HG03575 (cell line): ENCODE results near the gene CNNM1.

Experiments used
- ATAC-seq: cut with Tn5 transposase; IDR thresholded peaks from one replicate; pipeline ENCODE4 v1.9.1; 2021; ENCODE audit not compliant: unreplicated experiment, insufficient number of reproducible peaks, low FRiP score; ENCODE audit errors: extremely low read depth

CNNM1 gene

GRCh38 chr10:99366666-99367065 lies 37.5 kb downstream of the CNNM1 start:
- ATAC-seq = no peak

- no peak for ATAC-seq
These were observed 39.5 kb downstream of the CNNM1 start for GRCh38 chr10:99368646-99369045.

- ATAC-seq = no peak
These were observed 40.0 kb downstream of the CNNM1 start for GRCh38 chr10:99369126-99369525.

GRCh38 chr10:99369551-99369950 lies 40.4 kb downstream of the CNNM1 start:
- ATAC-seq = no peak

- ATAC-seq = no peak
These were observed 41.8 kb downstream of the CNNM1 start for GRCh38 chr10:99370993-99371392.

GRCh38 chr10:99372546-99373271 lies 43.6 kb downstream of the CNNM1 start:
- no peak for ATAC-seq

GRCh38 chr10:99374526-99374925 lies 45.4 kb downstream of the CNNM1 start:
- ATAC-seq = no peak

GRCh38 chr10:99374972-99375371 lies 45.8 kb downstream of the CNNM1 start:
- ATAC-seq = no peak

- ATAC-seq = no peak
These were observed 46.3 kb downstream of the CNNM1 start for GRCh38 chr10:99375426-99375825.

- ATAC-seq = no peak
These were observed 53.0 kb downstream of the CNNM1 start for GRCh38 chr10:99382176-99382575.

- ATAC-seq = no peak
These were observed 57.9 kb downstream of the CNNM1 start for GRCh38 chr10:99387071-99387470.

- no peak for ATAC-seq
These were observed 58.4 kb downstream of the CNNM1 start for GRCh38 chr10:99387541-99387940.

- ATAC-seq = no peak
These were observed 60.7 kb downstream of the CNNM1 start for GRCh38 chr10:99389729-99390480.

GRCh38 chr10:99391346-99391745 lies 62.2 kb downstream of the CNNM1 start:
- no peak for ATAC-seq

- no peak for ATAC-seq
These were observed 63.9 kb downstream of the CNNM1 start for GRCh38 chr10:99393036-99393435.

- no peak for ATAC-seq
These were observed 64.5 kb downstream of the CNNM1 start for GRCh38 chr10:99393683-99394082.

- ATAC-seq = no peak
These were observed 65.1 kb downstream of the CNNM1 start for GRCh38 chr10:99394256-99394655.

GRCh38 chr10:99394761-99395386 lies 65.7 kb downstream of the CNNM1 start:
- ATAC-seq = no peak

GRCh38 chr10:99395750-99396445 lies 66.7 kb downstream of the CNNM1 start:
- no peak for ATAC-seq

GRCh38 chr10:99396471-99396870 lies 67.3 kb downstream of the CNNM1 start:
- ATAC-seq = no peak
